NB4 (cell line): Measurements from ENCODE around the gene DPP10.

Experiments
- POLR2A ChIP-seq: IDR thresholded peaks from 2 replicates; pipeline ENCODE4 v1.6.1; 2011; ENCODE audit warnings: mild to moderate bottlenecking; ENCODE audit not compliant: insufficient read length; ENCODE audit errors: extremely low read depth
- TF ChIP-seq, protein P1 (sequence below): IDR thresholded peaks from one replicate; pipeline ENCODE4 v1.5.1; 2012; ENCODE audit warnings: low read depth, low read length
- TF ChIP-seq, protein P2 (sequence below): IDR thresholded peaks from 2 replicates; pipeline ENCODE4 v1.6.1; 2011; ENCODE audit warnings: low read depth, low read length

DNA sequence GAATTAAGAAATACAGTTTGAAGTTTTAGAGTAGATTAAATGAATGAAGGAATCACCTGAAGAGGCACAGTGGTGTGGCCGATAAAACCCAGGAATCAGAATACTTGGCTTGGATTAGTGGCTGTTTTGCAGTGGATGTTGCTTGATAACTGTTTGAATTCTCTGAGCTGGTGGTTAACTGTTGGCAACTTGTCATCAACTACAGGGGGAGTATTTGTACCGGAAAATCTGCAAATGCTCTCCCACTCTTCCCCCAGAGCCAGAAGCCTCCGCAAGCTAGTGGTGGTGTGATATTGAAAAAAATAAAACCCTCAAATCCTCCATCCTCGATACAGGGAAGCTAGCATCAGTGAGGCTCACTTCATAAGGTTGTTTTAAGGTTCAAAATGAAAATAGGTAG is 326.7 kb downstream of the DPP10 start:
- TF ChIP-seq, protein P1, sequence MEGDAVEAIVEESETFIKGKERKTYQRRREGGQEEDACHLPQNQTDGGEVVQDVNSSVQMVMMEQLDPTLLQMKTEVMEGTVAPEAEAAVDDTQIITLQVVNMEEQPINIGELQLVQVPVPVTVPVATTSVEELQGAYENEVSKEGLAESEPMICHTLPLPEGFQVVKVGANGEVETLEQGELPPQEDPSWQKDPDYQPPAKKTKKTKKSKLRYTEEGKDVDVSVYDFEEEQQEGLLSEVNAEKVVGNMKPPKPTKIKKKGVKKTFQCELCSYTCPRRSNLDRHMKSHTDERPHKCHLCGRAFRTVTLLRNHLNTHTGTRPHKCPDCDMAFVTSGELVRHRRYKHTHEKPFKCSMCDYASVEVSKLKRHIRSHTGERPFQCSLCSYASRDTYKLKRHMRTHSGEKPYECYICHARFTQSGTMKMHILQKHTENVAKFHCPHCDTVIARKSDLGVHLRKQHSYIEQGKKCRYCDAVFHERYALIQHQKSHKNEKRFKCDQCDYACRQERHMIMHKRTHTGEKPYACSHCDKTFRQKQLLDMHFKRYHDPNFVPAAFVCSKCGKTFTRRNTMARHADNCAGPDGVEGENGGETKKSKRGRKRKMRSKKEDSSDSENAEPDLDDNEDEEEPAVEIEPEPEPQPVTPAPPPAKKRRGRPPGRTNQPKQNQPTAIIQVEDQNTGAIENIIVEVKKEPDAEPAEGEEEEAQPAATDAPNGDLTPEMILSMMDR = no peak
- TF ChIP-seq, protein P2, sequence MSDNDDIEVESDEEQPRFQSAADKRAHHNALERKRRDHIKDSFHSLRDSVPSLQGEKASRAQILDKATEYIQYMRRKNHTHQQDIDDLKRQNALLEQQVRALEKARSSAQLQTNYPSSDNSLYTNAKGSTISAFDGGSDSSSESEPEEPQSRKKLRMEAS = no peak
- no peak for TF ChIP-seq POLR2A
